HEK293 (cell line): ENCODE results near the gene WTIP.
"Not testable (repeated sequence)": the region's sequence is repeated elsewhere in the genome, so short reads cannot be mapped to it uniquely, and the experiment has no call there.

ENCODE experiments used
- CTCF ChIA-PET: fragments of 350-600 bp; formaldehyde crosslinking; extraction: SDS; loops from one replicate; lab custom pipeline; 2021; ENCODE audit warnings: antibody characterized with exemption; lab: Yijun Ruan, JAX
- POLR2A ChIA-PET: fragments of 300-600 bp; formaldehyde crosslinking; extraction: SDS; loops from one replicate; lab custom pipeline; 2020; ENCODE audit warnings: antibody characterized with exemption, inconsistent platforms; lab: Yijun Ruan, JAX
- H3K27ac ChIP-seq: fragments of 200-500 bp; sonication (Bioruptor generic); 2 replicates; pipeline ENCODE4 v1.5.1; 2014; ENCODE audit warnings: low read depth, low read length, control low read depth, inconsistent platforms; ENCODE audit errors: extremely low read depth
- H3K36me3 ChIP-seq, 2 experiments: fragments of 200-500 bp in 1 of 2; sonication (Bioruptor generic) in 1 of 2; 1 replicate in 1 of 2; 2 replicates in 1 of 2; pipeline ENCODE4 v1.5.1; 2014 to 2017; ENCODE audit warnings: inconsistent platforms in 2 of 2, low read length in 2 of 2; ENCODE audit not compliant: control insufficient read depth in 2 of 2, insufficient read depth in 1 of 2
- H3K4me1 ChIP-seq: fragments of 200-500 bp; sonication (Bioruptor generic); 2 replicates; pipeline ENCODE4 v1.5.1; 2014; ENCODE audit warnings: mild to moderate bottlenecking, low read length, inconsistent platforms; ENCODE audit not compliant: control insufficient read depth, insufficient read depth
- H3K4me3 ChIP-seq: 2 replicates; pipeline ENCODE4 v1.5.1; 2011; ENCODE audit warnings: low read depth, mild to moderate bottlenecking, control low read depth, low read length, moderate library complexity
- H3K9me3 ChIP-seq: fragments of 200-500 bp; sonication (Bioruptor generic); 2 replicates; pipeline ENCODE4 v1.5.1; 2014; ENCODE audit warnings: low read depth, low read length, inconsistent platforms; ENCODE audit not compliant: control insufficient read depth, insufficient read depth
- GLI4 ChIP-seq: fragments of 450-650 bp; formaldehyde crosslinking; IDR thresholded peaks from 2 replicates; pipeline ENCODE4 v1.5.1; 2016; ENCODE audit warnings: missing biosample characterization, missing genetic modification characterization
- GLIS1 ChIP-seq: fragments of 450-650 bp; formaldehyde crosslinking; IDR thresholded peaks from 2 replicates; pipeline ENCODE4 v1.5.1; 2016; ENCODE audit warnings: missing biosample characterization, missing genetic modification characterization
- HOXA7 ChIP-seq: sonication (generic); formaldehyde crosslinking; IDR thresholded peaks from 2 replicates; pipeline ENCODE4 v1.8.1; 2022; ENCODE audit warnings: missing genetic modification reagents, borderline replicate concordance
- KLF10 ChIP-seq: fragments of 450-650 bp; IDR thresholded peaks from 2 replicates; pipeline ENCODE4 v1.5.1; 2018; ENCODE audit warnings: missing biosample characterization, mild to moderate bottlenecking, missing genetic modification characterization
- PRDM6 ChIP-seq: fragments of 450-650 bp; formaldehyde crosslinking; IDR thresholded peaks from 2 replicates; pipeline ENCODE4 v1.5.1; 2017; ENCODE audit warnings: missing biosample characterization, missing genetic modification characterization
- SCRT1 ChIP-seq: fragments of 450-650 bp; formaldehyde crosslinking; IDR thresholded peaks from 2 replicates; pipeline ENCODE4 v1.5.1; 2016; ENCODE audit warnings: missing biosample characterization, missing genetic modification characterization, borderline replicate concordance
- SCRT2 ChIP-seq: fragments of 450-650 bp; formaldehyde crosslinking; IDR thresholded peaks from 2 replicates; pipeline ENCODE4 v1.5.1; 2016; ENCODE audit warnings: missing biosample characterization, missing genetic modification characterization
- ZBTB20 ChIP-seq: fragments of 450-650 bp; formaldehyde crosslinking; IDR thresholded peaks from 2 replicates; pipeline ENCODE4 v1.5.1; 2016; ENCODE audit warnings: missing biosample characterization, missing genetic modification characterization
- ZBTB7A ChIP-seq: fragments of 450-650 bp; formaldehyde crosslinking; IDR thresholded peaks from 2 replicates; pipeline ENCODE4 v1.5.1; 2016; ENCODE audit warnings: low read depth, missing biosample characterization, missing genetic modification characterization
- ZNF121 ChIP-seq: fragments of 450-650 bp; formaldehyde crosslinking; IDR thresholded peaks from 2 replicates; pipeline ENCODE4 v1.5.1; 2016; ENCODE audit warnings: missing biosample characterization, missing genetic modification characterization
- ZNF138 ChIP-seq: fragments of 450-650 bp; formaldehyde crosslinking; IDR thresholded peaks from 2 replicates; pipeline ENCODE4 v1.5.1; 2016; ENCODE audit warnings: missing biosample characterization, missing genetic modification characterization, borderline replicate concordance
- ZNF148 ChIP-seq: fragments of 450-650 bp; formaldehyde crosslinking; IDR thresholded peaks from 2 replicates; pipeline ENCODE4 v1.5.0; 2017; ENCODE audit warnings: missing biosample characterization, missing genetic modification characterization, borderline replicate concordance
- ZNF157 ChIP-seq: fragments of 450-650 bp; formaldehyde crosslinking; IDR thresholded peaks from 2 replicates; pipeline ENCODE4 v1.5.1; 2016; ENCODE audit warnings: missing biosample characterization, missing genetic modification characterization
- ZNF221 ChIP-seq: fragments of 450-650 bp; formaldehyde crosslinking; IDR thresholded peaks from 2 replicates; pipeline ENCODE4 v1.5.1; 2017; ENCODE audit warnings: missing biosample characterization, missing genetic modification characterization, borderline replicate concordance
- ZNF280C ChIP-seq: fragments of 450-650 bp; formaldehyde crosslinking; IDR thresholded peaks from 2 replicates; pipeline ENCODE4 v1.5.1; 2016; ENCODE audit warnings: missing biosample characterization, missing genetic modification characterization
- ZNF335 ChIP-seq: fragments of 450-650 bp; formaldehyde crosslinking; conservative IDR thresholded peaks from 2 replicates; pipeline ENCODE4 v1.5.1; 2016; ENCODE audit warnings: missing biosample characterization, missing genetic modification characterization
- ZNF362 ChIP-seq: fragments of 450-650 bp; formaldehyde crosslinking; IDR thresholded peaks from 2 replicates; pipeline ENCODE4 v1.5.1; 2016; ENCODE audit warnings: missing biosample characterization, missing genetic modification characterization
- ZNF544 ChIP-seq: fragments of 450-650 bp; formaldehyde crosslinking; IDR thresholded peaks from 2 replicates; pipeline ENCODE4 v1.5.0; 2017; ENCODE audit warnings: missing biosample characterization, missing genetic modification characterization
- ZNF623 ChIP-seq: fragments of 450-650 bp; formaldehyde crosslinking; IDR thresholded peaks from 2 replicates; pipeline ENCODE4 v1.5.1; 2016; ENCODE audit warnings: missing biosample characterization, missing genetic modification characterization
- ZNF639 ChIP-seq: fragments of 450-650 bp; formaldehyde crosslinking; IDR thresholded peaks from 2 replicates; pipeline ENCODE4 v1.5.1; 2016; ENCODE audit warnings: missing biosample characterization, missing genetic modification characterization
- ZNF658 ChIP-seq: fragments of 450-650 bp; formaldehyde crosslinking; IDR thresholded peaks from 2 replicates; pipeline ENCODE4; 2016; ENCODE audit warnings: missing biosample characterization, missing genetic modification characterization

WTIP gene

GRCh38 chr19:34454685-34455084, 26.9 kb upstream of the WTIP start:
- no peak for TF ChIP-seq KLF10 (tag by site-specific recombination)
- TF ChIP-seq PRDM6, result peak; percentile 3; the same call in 1 of the 2 replicates
- H3K4me1 ChIP-seq, result no peaks in the 10 kb centered on the region
- H3K4me3 ChIP-seq, result no peak overlapping the region
- H3K36me3 ChIP-seq, result peaks cover 81 to 100% of the 10 kb centered on the region in 2 experiments
- CTCF ChIA-PET, result interaction anchor here (0.6 kb wide), 1 partner anchor 359 kb away, joined by 3 read pairs; no protein-coding TSS in a partner anchor
- H3K27ac ChIP-seq, result no peak overlapping the region
- POLR2A ChIA-PET, result no interaction called here
- no peaks in the 10 kb centered on the region for H3K9me3 ChIP-seq

GRCh38 chr19:34455783-34456480, 25.6 kb upstream of the WTIP start:
- H3K36me3 ChIP-seq, result peaks cover 81 to 100% of the 10 kb centered on the region in 2 experiments
- H3K9me3 ChIP-seq, H3K4me1 ChIP-seq, H3K27ac ChIP-seq, H3K4me3 ChIP-seq: not testable (repeated sequence)
- ChIA-PET POLR2A (interaction anchor here (0.6 to 1.1 kb wide), 4 partner anchors 10 to 33 kb away, joined by 4 to 10 read pairs (median 8); partner anchors contain the start of gene UBA2), CTCF (interaction anchor here (0.5 to 2.6 kb wide), 7 partner anchors 7 to 800 kb away, joined by 3 to 11 read pairs (median 3); no protein-coding TSS in a partner anchor)
- TF ChIP-seq ZNF362 (tag by site-specific recombination) (peak; percentile 63; the same call in 1 of the 2 replicates), SCRT1 (tag by site-specific recombination) (peak; percentile 64; the same call in 1 of the 2 replicates), SCRT2 (tag by site-specific recombination) (peak; percentile 85), ZNF121 (tag by site-specific recombination) (peak; percentile 91)

- CTCF ChIA-PET, result interaction anchor here (1.3 to 2.6 kb wide), 3 partner anchors 9 to 26 kb away, joined by 3 to 11 read pairs (median 4); no protein-coding TSS in a partner anchor
- TF ChIP-seq GLIS1 (tag by site-specific recombination), result no peak
- TF ChIP-seq ZNF658, result no peak
- no peak for TF ChIP-seq ZNF335 (tag by site-specific recombination)
- no peak for TF ChIP-seq ZNF148 (tag by site-specific recombination)
- TF ChIP-seq ZNF639 (tag by site-specific recombination), result no peak
- no peak for TF ChIP-seq ZNF623 (tag by site-specific recombination)
- no peak for TF ChIP-seq ZNF221 (tag by site-specific recombination)
- no peak for TF ChIP-seq ZNF138 (tag by site-specific recombination)
- no peak for TF ChIP-seq ZNF280C (tag by site-specific recombination)
- TF ChIP-seq ZNF544 (tag by site-specific recombination), result no peak
- no peak for TF ChIP-seq ZBTB20
- TF ChIP-seq HOXA7 (CRISPR knock-in tag), result no peak
- no peak for TF ChIP-seq ZNF157 (tag by site-specific recombination)
- no peak for TF ChIP-seq ZBTB7A
- no peak for TF ChIP-seq GLI4
- TF ChIP-seq, all 188 proteins: peak for 0
- Histone ChIP-seq H3K27ac (peak overlapping the region; percentile 33; the same call in 1 of the 2 replicates), H3K9me3 (no peaks in the 10 kb centered on the region), H3K36me3 (peaks cover 82 to 100% of the 10 kb centered on the region in 2 experiments), H3K4me1 (no peaks in the 10 kb centered on the region), H3K4me3 (no peak overlapping the region)
- POLR2A ChIA-PET, result interaction anchor here (0.6 to 1.0 kb wide), 2 partner anchors 14 to 60 kb away, joined by 3 to 8 read pairs; no protein-coding TSS in a partner anchor
These were observed 24.1 kb upstream of the WTIP start for GRCh38 chr19:34457446-34457845.
